22Rv1 (cell line): ENCODE results near the gene ATG101.

Source experiments
- CTCF ChIP-seq: fragments of 450-650 bp; IDR thresholded peaks from 2 replicates; pipeline ENCODE4 v1.5.1; 2017; ENCODE audit warnings: mild to moderate bottlenecking
- ZFX ChIP-seq: fragments of 450-650 bp; IDR thresholded peaks from 2 replicates; pipeline ENCODE4 v1.6.1; 2017; ENCODE audit warnings: antibody characterized with exemption, borderline replicate concordance

- TF ChIP-seq CTCF (no peak), ZFX (no peak)
Observed at GRCh38 chr12:52046859-52047258, 22.9 kb upstream of the ATG101 start.
